IMR-90 (cell line): Measurements from ENCODE around the gene BTN1A1. TPM values are rescaled to one million over a fixed set of nuclear protein-coding genes. Genes with fewer than 3 reads are reported as not detected.

ENCODE experiments used
- ATAC-seq: fragments of 200-7000 bp; cut with Tn5 transposase; 2 replicates; pipeline ENCODE4 v1.9.1; 2020; ENCODE audit warnings: low read depth, mild to moderate bottlenecking, moderate library complexity
- BruUV-seq: library from RNA; stranded (reverse); fragments of 400-500 nt; replicated peaks from 2 replicates; lab custom pipeline; 2021; lab: Mats Ljungman, UMichigan
- CTCF ChIA-PET: fragments of 300-600 bp; formaldehyde crosslinking; extraction: SDS; loops from one replicate; lab custom pipeline; 2021; ENCODE audit warnings: antibody characterized with exemption; lab: Yijun Ruan, JAX
- POLR2A ChIA-PET: fragments of 300-600 bp; sonication (Branson Sonifier 250); formaldehyde crosslinking; loops from one replicate; lab custom pipeline; 2022; ENCODE audit warnings: antibody characterized with exemption; ENCODE audit not compliant: unreplicated experiment; lab: Charles Lee
- DNase-seq: peaks from one replicate; pipeline ENCODE4 v3.0.0; 2013
- H2AFZ ChIP-seq: replicated peaks from 2 replicates; pipeline ENCODE3; 2013; ENCODE audit warnings: low read length, mild to moderate bottlenecking; ENCODE audit not compliant: poor library complexity
- H2AK5ac ChIP-seq: 2 replicates; pipeline ENCODE4 v1.6.1; 2013; ENCODE audit warnings: low read depth, low read length, inconsistent platforms
- H2AK9ac ChIP-seq: replicated peaks from 2 replicates; pipeline ENCODE3; 2013; ENCODE audit warnings: mild to moderate bottlenecking, low read depth, low read length, moderate library complexity; ENCODE audit not compliant: poor library complexity
- H2BK120ac ChIP-seq: 2 replicates; pipeline ENCODE4 v1.6.1; 2013; ENCODE audit warnings: low read depth, low read length, inconsistent platforms
- H2BK15ac ChIP-seq: 3 replicates; pipeline ENCODE4 v1.6.1; 2013; ENCODE audit warnings: low read depth, low read length, inconsistent platforms
- H2BK20ac ChIP-seq: 2 replicates; pipeline ENCODE4 v1.6.1; 2013; ENCODE audit warnings: low read depth, mild to moderate bottlenecking, inconsistent platforms, low read length, moderate library complexity
- H2BK5ac ChIP-seq: 2 replicates; pipeline ENCODE4 v1.6.1; 2013; ENCODE audit warnings: mild to moderate bottlenecking, low read depth, low read length, inconsistent platforms; ENCODE audit not compliant: poor library complexity, severe bottlenecking
- H3K14ac ChIP-seq: replicated peaks from 2 replicates; pipeline ENCODE4 v1.6.1; 2013; ENCODE audit warnings: low read depth, low read length, inconsistent platforms
- H3K18ac ChIP-seq: 2 replicates; pipeline ENCODE4 v1.6.1; 2013; ENCODE audit warnings: low read depth, low read length, control low read depth
- H3K23ac ChIP-seq: 2 replicates; pipeline ENCODE4 v1.6.1; 2013; ENCODE audit warnings: low read depth, low read length, inconsistent platforms
- H3K27ac ChIP-seq: 2 replicates; pipeline ENCODE4 v1.5.1; 2013; ENCODE audit warnings: mild to moderate bottlenecking, control low read depth, low read length; ENCODE audit not compliant: insufficient read depth
- H3K27me3 ChIP-seq: 2 replicates; pipeline ENCODE4 v1.6.1; 2013; ENCODE audit warnings: low read length; ENCODE audit not compliant: control insufficient read depth, insufficient read depth
- H3K36me3 ChIP-seq: 2 replicates; pipeline ENCODE4 v1.6.1; 2013; ENCODE audit warnings: low read length, mixed read lengths; ENCODE audit not compliant: control insufficient read depth, insufficient read depth
- H3K4ac ChIP-seq: 2 replicates; pipeline ENCODE4 v1.6.1; 2013; ENCODE audit warnings: low read depth, low read length, inconsistent platforms
- H3K4me1 ChIP-seq: 2 replicates; pipeline ENCODE4 v1.6.1; 2013; ENCODE audit warnings: low read length, mixed read lengths; ENCODE audit not compliant: control insufficient read depth, insufficient read depth
- H3K4me2 ChIP-seq: 2 replicates; pipeline ENCODE4 v1.6.1; 2013; ENCODE audit warnings: low read depth, mild to moderate bottlenecking, control low read depth, low read length, moderate library complexity
- H3K4me3 ChIP-seq: 2 replicates; pipeline ENCODE4 v1.5.1; 2013; ENCODE audit warnings: low read depth, mild to moderate bottlenecking, control low read depth, low read length, moderate library complexity; ENCODE audit not compliant: insufficient read depth
- H3K56ac ChIP-seq: 2 replicates; pipeline ENCODE4 v1.6.1; 2013; ENCODE audit warnings: low read length, inconsistent platforms; ENCODE audit not compliant: insufficient read depth; ENCODE audit errors: extremely low read depth
- H3K79me1 ChIP-seq, 2 experiments: 2 replicates each; pipeline ENCODE4 v1.6.1; 2013; ENCODE audit warnings: low read length in 2 of 2, inconsistent platforms in 1 of 2, low read depth in 1 of 2
- H3K9ac ChIP-seq: 2 replicates; pipeline ENCODE4 v1.6.1; 2013; ENCODE audit warnings: low read depth, low read length, control low read depth
- H3K9me1 ChIP-seq: 2 replicates; pipeline ENCODE4 v1.6.1; 2013; ENCODE audit warnings: low read length, inconsistent platforms; ENCODE audit not compliant: insufficient read depth
- H3K9me3 ChIP-seq: 2 replicates; pipeline ENCODE4 v1.6.1; 2013; ENCODE audit warnings: low read length; ENCODE audit not compliant: control insufficient read depth, insufficient read depth
- H4K20me1 ChIP-seq: 2 replicates; pipeline ENCODE4 v1.6.1; 2013; ENCODE audit warnings: low read length, inconsistent platforms; ENCODE audit not compliant: insufficient read depth
- H4K5ac ChIP-seq: 2 replicates; pipeline ENCODE4 v1.6.1; 2013; ENCODE audit warnings: mild to moderate bottlenecking, low read depth, low read length, control low read depth
- H4K8ac ChIP-seq, 2 experiments: 2 replicates each; pipeline ENCODE4 v1.6.1; 2013; ENCODE audit warnings: low read depth in 2 of 2, low read length in 2 of 2, control low read depth in 1 of 2, inconsistent platforms in 1 of 2
- H4K91ac ChIP-seq: 2 replicates; pipeline ENCODE4 v1.6.1; 2013; ENCODE audit warnings: low read depth, low read length, inconsistent platforms; ENCODE audit not compliant: insufficient read depth
- BHLHE40 ChIP-seq: fragments of 150-350 bp; IDR thresholded peaks from 2 replicates; pipeline ENCODE4 v1.6.1; 2016; ENCODE audit warnings: mild to moderate bottlenecking, low read depth, low read length
- CHD1 ChIP-seq: IDR thresholded peaks from 2 replicates; pipeline ENCODE4 v1.6.1; 2012; ENCODE audit warnings: low read depth, low read length, improper control_type of control experiment
- CTCF ChIP-seq: conservative IDR thresholded peaks from 2 replicates; pipeline ENCODE4 v1.5.1; 2012; ENCODE audit warnings: mild to moderate bottlenecking, low read depth, low read length, improper control_type of control experiment
- ELK1 ChIP-seq: fragments of 150-350 bp; IDR thresholded peaks from 2 replicates; pipeline ENCODE4 v1.6.1; 2016; ENCODE audit warnings: low read depth, mild to moderate bottlenecking, low read length, moderate library complexity, borderline replicate concordance
- FOS ChIP-seq: fragments of 150-350 bp; IDR thresholded peaks from 2 replicates; pipeline ENCODE4 v1.6.1; 2016; ENCODE audit warnings: low read depth, low read length
- MAFK ChIP-seq: IDR thresholded peaks from 2 replicates; pipeline ENCODE4 v1.6.1; 2012; ENCODE audit warnings: low read depth, low read length, improper control_type of control experiment
- MAZ ChIP-seq: IDR thresholded peaks from 2 replicates; pipeline ENCODE4 v1.6.1; 2012; ENCODE audit warnings: low read depth, mild to moderate bottlenecking, low read length, improper control_type of control experiment, moderate library complexity, borderline replicate concordance
- NFE2L2 ChIP-seq: fragments of 150-350 bp; IDR thresholded peaks from 2 replicates; pipeline ENCODE4 v1.6.1; 2016; ENCODE audit warnings: low read depth, mild to moderate bottlenecking, low read length
- RAD21 ChIP-seq: IDR thresholded peaks from 2 replicates; pipeline ENCODE4 v1.6.1; 2012; ENCODE audit warnings: low read length, improper control_type of control experiment
- RCOR1 ChIP-seq: IDR thresholded peaks from 2 replicates; pipeline ENCODE4 v1.6.1; 2012; ENCODE audit warnings: mild to moderate bottlenecking, low read length, improper control_type of control experiment; ENCODE audit not compliant: insufficient replicate concordance
- RFX5 ChIP-seq: IDR thresholded peaks from 2 replicates; pipeline ENCODE4 v1.8.0; 2012; ENCODE audit warnings: low read depth, mild to moderate bottlenecking, low read length, moderate library complexity
- SMC3 ChIP-seq: fragments of 150-350 bp; IDR thresholded peaks from 2 replicates; pipeline ENCODE4 v1.6.1; 2016; ENCODE audit warnings: low read depth, mild to moderate bottlenecking, antibody characterized with exemption, low read length, moderate library complexity
- USF2 ChIP-seq: fragments of 150-350 bp; IDR thresholded peaks from 2 replicates; pipeline ENCODE4 v1.6.1; 2017; ENCODE audit warnings: mild to moderate bottlenecking, antibody characterized with exemption, low read length, low read depth
- WGBS, 2 experiments: methylation state at CpG; one replicate each; pipeline versions ENCODE4 v1.1.5 to v1.1.7; 2013; ENCODE audit warnings: missing lambda C conversion rate in 2 of 2; ENCODE audit not compliant: insufficient read length in 1 of 2; ENCODE audit errors: extremely low coverage in 2 of 2; 5-methylcytosine and 5-hydroxymethylcytosine counted together
- dilution Hi-C: fragments of 300-500 bp; cut with HindIII; formaldehyde crosslinking; loops from one replicate; pipeline ENCODE4 v1.14.3; 2018; ENCODE audit warnings: low sequenced_read_pairs; ENCODE audit not compliant: unreplicated experiment
- in situ Hi-C: fragments of 300-500 bp; cut with MboI; formaldehyde crosslinking; loops from 3 replicates; pipeline ENCODE4 v1.14.3; 2019; ENCODE audit warnings: low sequenced_read_pairs, inconsistent platforms, mixed read lengths
- intact Hi-C: fragments of 100-400 bp; cut with micrococcal nuclease; formaldehyde crosslinking; loops from 2 replicates; pipeline ENCODE4 v1.10.0; 2022
- polyA plus RNA-seq, 3 experiments: library from polyadenylated mRNA; depleted of rRNA; stranded (reverse); fragments of >200 nt; gene quantifications; 2 replicates each; pipeline ENCODE4 v1.2.3, GENCODE V29; 2012; ENCODE audit warnings: low replicate concordance in 1 of 3
- total RNA-seq: library from RNA; depleted of rRNA; stranded (reverse); fragments of >200 nt; gene quantifications from 2 replicates; pipeline ENCODE4 v1.2.3, GENCODE V29; 2012

BTN1A1 gene
- total and polyA plus RNA-seq, 2 of the 4 experiments (the other 2 are of a cell fraction), result not detected

- no peaks in the 10 kb centered on the region; the same call in 1 of the 2 replicates for H3K9me1 ChIP-seq
- H3K27ac ChIP-seq, result peak overlapping the region; percentile 15; the same call in 1 of the 2 replicates
- no peak overlapping the region for H2BK20ac ChIP-seq
- H4K20me1 ChIP-seq, result peaks cover 4% of the 10 kb centered on the region
- H3K23ac ChIP-seq, result no peak overlapping the region
- no peak overlapping the region for H2BK5ac ChIP-seq
- H3K14ac ChIP-seq, result no peak overlapping the region
- dilution Hi-C loops (no loop called here), intact Hi-C loops (loop anchor here (10.0 kb wide), 1 partner anchor 226 kb away; no protein-coding TSS in a partner anchor), in situ Hi-C loops (no loop called here)
- H3K56ac ChIP-seq, result no peak overlapping the region
- peak overlapping the region; percentile 26; the same call in 1 of the 2 replicates for H2BK120ac ChIP-seq
- H2BK15ac ChIP-seq, result no peak overlapping the region
- H2AK9ac ChIP-seq, result peak overlapping the region; percentile 75
- no peaks in the 10 kb centered on the region for H3K4me1 ChIP-seq
- H3K4me2 ChIP-seq, result peak overlapping the region; percentile 64
- H3K27me3 ChIP-seq, result no peaks in the 10 kb centered on the region
- H3K4me3 ChIP-seq, result peak overlapping the region; percentile 68
- H4K5ac ChIP-seq, result peak overlapping the region; percentile 43
- H3K79me1 ChIP-seq, result peaks cover 0 to 8% of the 10 kb centered on the region in 2 experiments; a peak in 3 of 4 replicates
- WGBS, 2 experiments, result 10% methylated on average over 16 of the region's 42 CpGs; no CpG with 5 or more reads in 1 of the 2 experiments
- H2AK5ac ChIP-seq, result no peak overlapping the region
- H4K91ac ChIP-seq, result peak overlapping the region; percentile 36; the same call in 1 of the 2 replicates
- BruUV-seq, result no TSS peak
- no peak overlapping the region for H3K9ac ChIP-seq
- DNase-seq, result peak; percentile 13
- peak; percentile 47 for ATAC-seq
- POLR2A ChIA-PET, result no interaction called here
- H3K9me3 ChIP-seq, result no peaks in the 10 kb centered on the region
- CTCF ChIA-PET, result no interaction called here
- peak overlapping the region; percentile 77 to 83; a peak in 3 of 4 replicates for H4K8ac ChIP-seq
- TF ChIP-seq RFX5 (no peak), USF2 (no peak), ELK1 (no peak), FOS (no peak), BHLHE40 (no peak), RAD21 (no peak), CTCF (no peak), NFE2L2 (no peak), CHD1 (no peak), SMC3 (no peak), RCOR1 (no peak), MAZ (no peak), MAFK (no peak)
- H2AFZ ChIP-seq, result peak overlapping the region; percentile 96
- peak overlapping the region; percentile 48; the same call in 1 of the 2 replicates for H3K4ac ChIP-seq
- H3K18ac ChIP-seq, result peak overlapping the region; percentile 61; the same call in 1 of the 2 replicates
- peaks cover 7% of the 10 kb centered on the region for H3K36me3 ChIP-seq
Observed at GRCh38 chr6:26550250-26550993, 50.3 kb downstream of the BTN1A1 start.
